HG02885 (cell line): ENCODE data around the gene ZNF648.
"Not testable (repeated sequence)": the region's sequence is repeated elsewhere in the genome, so short reads cannot be mapped to it uniquely, and the experiment has no call there.

Experiments used
- ATAC-seq: cut with Tn5 transposase; IDR thresholded peaks from one replicate; pipeline ENCODE4 v1.9.1; 2021; ENCODE audit warnings: mild to moderate bottlenecking; ENCODE audit not compliant: unreplicated experiment, poor library complexity

ZNF648 gene

DNA sequence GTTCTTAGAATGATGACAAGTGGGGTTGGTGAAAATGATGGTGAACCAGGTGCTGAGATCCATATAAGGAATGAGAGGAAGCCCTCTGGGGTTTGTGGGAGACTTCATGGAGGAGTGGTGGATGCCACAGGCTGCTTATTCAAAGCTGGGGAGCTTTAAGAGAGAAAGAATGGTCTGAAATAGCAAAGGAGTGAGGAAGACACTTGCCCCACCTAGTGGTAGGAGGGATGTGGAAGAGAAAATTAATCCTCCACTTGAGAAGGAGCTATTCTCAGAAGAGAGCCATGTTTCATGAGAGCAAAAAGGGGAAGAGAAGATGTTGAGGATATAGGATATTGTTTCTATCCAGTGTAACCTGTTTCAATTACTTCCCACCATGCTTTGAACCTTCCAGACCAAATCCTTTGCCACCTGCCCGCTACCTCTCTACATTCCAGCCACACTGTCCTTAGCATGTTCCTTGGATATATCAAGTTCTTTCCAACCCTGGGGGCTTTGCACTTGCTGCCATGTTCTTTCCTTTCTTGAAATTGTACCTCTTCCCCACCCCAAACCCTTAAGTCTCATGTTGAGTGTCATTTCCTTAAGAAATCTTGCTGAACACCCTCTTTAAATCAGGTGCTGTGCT, 19.6 kb upstream of the ZNF648 start:
- ATAC-seq = no peak

DNA sequence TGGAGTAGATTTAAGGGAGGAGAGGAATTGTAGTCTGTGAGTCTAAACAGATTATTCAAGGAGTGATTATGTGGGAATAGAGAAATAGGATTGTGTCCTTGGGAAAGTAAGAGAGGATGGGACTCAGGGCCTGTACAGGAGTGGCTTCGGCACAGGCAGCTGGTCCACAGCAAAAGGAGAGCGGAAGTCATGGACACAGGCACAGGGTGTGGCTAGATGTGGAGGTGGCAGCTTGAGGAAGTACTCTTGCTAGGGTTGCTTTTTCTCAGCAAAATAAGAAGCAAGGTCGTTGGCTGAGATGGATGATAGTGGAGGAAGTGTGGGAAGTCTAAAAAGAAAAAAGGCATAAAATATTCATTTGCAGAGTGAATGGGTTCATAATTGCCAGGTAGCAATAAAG, 18.5 kb upstream of the ZNF648 start:
- ATAC-seq = no peak

DNA sequence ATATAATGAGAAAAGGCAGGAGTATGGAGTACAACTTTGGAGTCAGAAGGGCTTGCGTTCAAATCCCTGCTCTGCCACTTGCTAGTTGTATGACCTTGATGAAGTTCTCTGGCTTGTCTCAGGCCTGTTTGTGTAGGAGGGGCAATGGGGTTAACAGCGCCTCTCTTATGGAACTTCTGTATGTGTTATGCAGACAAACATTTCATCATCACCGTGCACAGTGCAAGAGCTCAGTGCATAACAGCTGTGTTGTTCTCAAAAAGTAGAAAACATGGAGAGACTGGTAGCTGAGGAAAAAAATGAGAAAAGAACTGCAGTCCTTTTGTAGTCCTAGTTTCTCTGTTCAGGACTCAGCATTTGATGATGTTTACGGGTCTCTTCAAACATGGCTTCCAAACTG, 10.4 kb upstream of the ZNF648 start:
- no peak for ATAC-seq

- ATAC-seq = no peak
Observed at GRCh38 chr1:182069028-182069466, 7.5 kb upstream of the ZNF648 start.

- no peak for ATAC-seq
Observed at GRCh38 chr1:182066934-182067333, 5.4 kb upstream of the ZNF648 start.

DNA sequence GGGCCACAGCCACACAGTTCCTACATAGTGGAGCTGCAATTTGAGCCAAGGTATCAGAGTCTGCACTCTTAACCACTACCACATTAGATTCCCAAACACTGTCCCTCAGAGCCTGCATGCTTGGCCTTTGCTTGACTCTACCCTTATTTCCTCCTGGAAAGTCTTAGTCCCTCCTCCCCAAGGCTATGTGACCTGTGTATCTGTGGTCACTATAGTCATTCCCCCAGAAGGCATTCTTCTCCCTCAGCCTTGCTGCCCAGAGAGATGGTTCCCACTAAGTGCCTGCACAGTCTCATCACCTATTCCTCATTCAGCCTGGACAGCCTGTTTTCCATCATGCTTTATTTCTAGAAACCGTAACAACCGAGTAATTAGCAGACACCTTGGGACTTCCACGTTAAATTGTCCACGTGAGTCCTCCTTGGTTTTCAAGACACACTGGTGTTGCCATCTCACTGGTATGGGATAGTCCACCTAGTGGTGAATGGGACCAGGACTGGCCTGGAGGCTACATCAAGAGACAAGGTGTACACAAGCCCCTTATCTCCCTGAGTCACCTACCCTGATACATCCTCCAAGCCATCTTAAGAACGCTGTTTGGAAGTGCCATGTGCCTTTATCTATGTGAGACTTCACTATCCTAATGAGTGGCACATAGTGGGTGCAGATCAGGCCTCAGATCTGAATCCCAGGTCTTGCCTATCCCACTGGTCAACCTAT, 3.8 kb upstream of the ZNF648 start:
- ATAC-seq = no peak

GRCh38 chr1:182064611-182065010, 3.1 kb upstream of the ZNF648 start:
- ATAC-seq = no peak

- no peak for ATAC-seq
Observed at GRCh38 chr1:182062223-182062622, 711 bp upstream of the ZNF648 start.

GRCh38 chr1:182060877-182061276, 635 bp downstream of the ZNF648 start:
- ATAC-seq = no peak

- no peak for ATAC-seq
Observed at GRCh38 chr1:182059936-182060335, 1.6 kb downstream of the ZNF648 start.

- ATAC-seq = no peak
Observed at GRCh38 chr1:182056601-182057366, 4.7 kb downstream of the ZNF648 start.

DNA sequence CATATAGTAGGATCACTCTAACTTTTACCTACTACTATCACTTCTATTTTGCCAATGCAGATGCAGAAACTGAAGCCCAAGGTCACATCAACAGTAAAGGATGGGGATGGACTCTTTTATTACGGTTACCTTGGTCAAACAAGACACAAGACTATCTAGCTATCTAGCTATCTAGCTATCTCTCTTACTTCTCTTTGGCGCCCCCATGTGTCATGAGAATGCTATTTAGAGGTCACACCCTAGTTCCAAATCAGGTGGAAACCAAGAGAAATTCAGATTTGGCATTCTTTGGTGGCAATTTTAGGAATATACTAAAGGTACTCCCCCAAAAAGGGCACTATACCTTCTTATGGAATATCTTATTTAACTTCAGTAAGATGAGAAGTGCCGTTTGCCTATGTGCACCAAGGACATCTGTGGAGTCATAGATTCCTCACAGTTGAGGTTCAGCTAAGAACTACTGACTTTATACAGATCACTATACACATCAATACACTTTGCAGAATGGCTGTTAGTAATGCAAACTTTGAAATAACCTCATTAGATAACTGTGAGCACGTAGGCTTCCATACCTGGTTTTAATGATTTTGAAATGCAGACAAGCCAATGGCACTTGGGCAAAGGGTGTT, 6.7 kb downstream of the ZNF648 start:
- peak; percentile 66 for ATAC-seq

GRCh38 chr1:182052355-182052754, 9.2 kb downstream of the ZNF648 start:
- ATAC-seq = no peak

DNA sequence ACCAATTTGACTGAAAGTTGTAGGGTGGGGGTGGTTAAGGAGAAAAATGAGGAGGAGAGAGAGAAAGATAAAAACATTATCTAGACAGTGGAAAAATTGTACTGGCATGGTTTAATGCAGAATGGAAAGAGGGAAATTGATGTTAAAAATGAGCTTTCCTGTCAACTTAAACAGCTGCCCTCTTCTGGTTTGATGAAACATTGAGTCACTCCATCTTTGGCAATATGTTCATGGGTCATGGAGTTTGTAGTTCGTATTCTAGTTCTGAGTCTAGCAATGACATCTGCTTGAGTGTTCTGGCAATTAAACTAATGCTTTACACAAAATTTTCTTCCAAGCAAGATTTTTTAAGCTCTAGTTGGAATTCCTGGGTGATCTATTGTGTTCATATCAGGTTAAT, 9.6 kb downstream of the ZNF648 start:
- no peak for ATAC-seq

- no peak for ATAC-seq
Observed at GRCh38 chr1:182050481-182051448, 10.7 kb downstream of the ZNF648 start.

DNA sequence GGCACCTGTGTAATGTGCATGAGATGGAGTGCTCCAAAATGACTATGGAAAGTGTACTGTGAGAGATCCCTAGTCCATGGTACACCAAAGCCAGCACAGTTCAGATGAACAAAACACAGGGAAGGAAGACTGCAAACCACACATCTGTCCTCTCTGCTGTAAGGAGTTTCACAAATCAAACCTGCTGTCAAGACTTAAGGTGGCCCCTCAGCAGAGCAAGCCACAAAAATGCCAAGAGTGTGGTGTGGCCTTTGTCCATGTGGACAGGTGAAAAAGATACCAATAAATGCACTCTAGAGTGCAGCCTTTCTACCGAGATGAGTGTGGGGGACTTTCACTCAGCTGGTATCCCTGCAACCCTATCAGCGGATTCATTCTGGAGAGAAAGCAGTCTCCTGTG, 12.9 kb downstream of the ZNF648 start:
- ATAC-seq = no peak

DNA sequence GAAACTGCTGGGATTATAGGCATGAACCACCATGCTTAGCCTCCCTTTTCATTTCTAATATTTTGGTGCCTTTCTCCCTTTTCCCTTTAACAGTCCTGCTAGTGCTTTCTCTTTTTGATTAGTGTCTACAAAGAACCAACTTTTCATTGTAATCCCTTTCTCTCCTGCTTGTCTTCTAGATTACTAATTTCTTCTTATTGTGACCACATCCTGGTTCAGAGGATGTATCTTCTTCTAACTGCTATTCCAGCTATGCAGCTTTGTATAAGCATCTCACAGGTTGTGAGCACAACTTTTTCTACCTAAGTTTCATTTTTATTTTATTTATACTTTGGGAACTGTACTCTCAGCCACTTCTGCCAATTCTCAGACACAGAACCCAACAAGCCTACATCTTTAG, 14.7 kb downstream of the ZNF648 start:
- no peak for ATAC-seq

- ATAC-seq = not testable (repeated sequence)
Observed at GRCh38 chr1:182045481-182045880, 16.0 kb downstream of the ZNF648 start.

DNA sequence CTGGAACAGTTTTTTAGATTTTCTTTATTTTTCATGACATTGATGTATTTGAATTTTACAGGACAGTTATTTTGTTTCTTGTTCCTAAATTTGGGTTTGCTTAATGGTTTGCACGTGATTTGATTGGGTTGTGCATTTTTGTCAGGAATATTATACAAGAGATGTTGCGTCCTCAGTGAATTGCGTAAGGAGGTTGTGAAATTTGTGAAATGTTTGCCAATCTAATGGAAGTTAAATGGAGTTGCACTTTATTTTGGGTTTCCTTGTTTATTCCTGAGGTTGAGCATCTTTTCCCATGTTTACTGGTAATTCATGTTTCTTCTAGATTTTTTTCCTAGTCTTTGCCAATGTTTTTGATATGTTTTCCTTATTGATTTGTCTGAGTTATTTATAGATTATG, 19.9 kb downstream of the ZNF648 start:
- no peak for ATAC-seq

DNA sequence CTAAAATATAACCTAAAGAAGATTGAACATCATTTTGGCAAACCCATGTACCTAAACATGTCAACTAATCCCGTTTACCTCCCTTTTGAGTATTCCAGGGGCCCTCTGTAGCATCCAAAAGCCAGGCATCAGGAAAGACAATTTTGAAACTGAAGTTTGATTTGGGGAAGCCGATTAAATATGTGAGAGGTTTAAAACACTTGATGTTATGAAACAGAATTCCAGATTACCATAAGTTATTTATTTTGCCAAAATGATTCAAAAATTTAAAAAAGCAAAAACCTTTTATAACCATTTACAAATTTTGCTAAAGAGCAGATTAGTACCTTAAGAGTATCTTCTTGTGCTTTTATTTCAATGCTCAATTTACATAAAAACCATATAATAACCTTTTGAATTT, 23.3 kb downstream of the ZNF648 start:
- ATAC-seq = no peak
